ENCODE measurements around the gene SBNO2.
A peak's percentile ranks its signal among the peaks of the same experiment; 100 is the strongest.

SBNO2 gene

GRCh38 chr19:1173159-1173844, 766 bp downstream of the SBNO2 start:
- Histone ChIP-seq H3K4me2 (ENCODE audit: insufficient read depth, low read length) (peak overlapping the region; percentile 89), H3K9me3 (ENCODE audit: insufficient read depth, low read length, severe bottlenecking) (no peaks in the 10 kb centered on the region), H3K36me3 (ENCODE audit: insufficient read depth, low read length) (peaks cover 8% of the 10 kb centered on the region), H3K4me1 (ENCODE audit: insufficient read depth, low read length) (peaks cover 39% of the 10 kb centered on the region), H2AFZ (ENCODE audit: low read depth, low read length) (peak overlapping the region; percentile 61), H4K20me1 (ENCODE audit: insufficient read depth, low read length) (peaks cover 23% of the 10 kb centered on the region), H3K4me3 (ENCODE audit: low read depth in 1 of 2, low read length in 2 of 2) (peak overlapping the region; percentile 45 to 75), H3K9ac (ENCODE audit: low read depth, low read length) (peak overlapping the region; percentile 75), H3K79me2 (ENCODE audit: insufficient read depth, low read length) (peaks cover 60% of the 10 kb centered on the region), H3K27me3 (ENCODE audit: insufficient read depth, low read length, poor library complexity) (no peaks in the 10 kb centered on the region), H3K27ac (ENCODE audit: low read length) (peak overlapping the region; percentile 81)
- ATAC-seq (ENCODE audit: insufficient read depth, low read depth) = peak; percentile 39; the same call in 1 of the 3 replicates
- TF ChIP-seq CTCF (IDR thresholded peaks at IDR 0.05; ENCODE audit: borderline replicate concordance, extremely low read depth, low read length, poor library complexity, severe bottlenecking) = no peak
- no peak for TF ChIP-seq EZH2 (IDR thresholded peaks at IDR 0.05; ENCODE audit: borderline replicate concordance, low read depth, low read length, severe bottlenecking)
- peak; percentile 27 for DNase-seq

- no peak overlapping the region for H2AFZ ChIP-seq (ENCODE audit: low read depth, low read length)
- no peak for DNase-seq
These were observed 1.5 kb downstream of the SBNO2 start for GRCh38 chr19:1172353-1173158.

GRCh38 chr19:1171755-1172352, 2.2 kb downstream of the SBNO2 start:
- peak overlapping the region; percentile 75; the same call in 1 of the 2 replicates for H3K9ac ChIP-seq (ENCODE audit: low read depth, low read length)
- H3K4me1 ChIP-seq (ENCODE audit: insufficient read depth, low read length) = peaks cover 41% of the 10 kb centered on the region
- peaks cover 74% of the 10 kb centered on the region for H3K79me2 ChIP-seq (ENCODE audit: insufficient read depth, low read length)
- H3K4me2 ChIP-seq (ENCODE audit: insufficient read depth, low read length) = peak overlapping the region; percentile 89
- peak overlapping the region in 1 of 2 experiments; percentile 75; a peak in 2 of 4 replicates for H3K4me3 ChIP-seq (ENCODE audit: low read depth in 1 of 2, low read length in 2 of 2)
- peaks cover 37% of the 10 kb centered on the region for H4K20me1 ChIP-seq (ENCODE audit: insufficient read depth, low read length)
- H3K27ac ChIP-seq (ENCODE audit: low read length) = no peak overlapping the region
- DNase-seq (no peak), ATAC-seq (ENCODE audit: insufficient read depth, low read depth) (no peak)
- H3K9me3 ChIP-seq (ENCODE audit: insufficient read depth, low read length, severe bottlenecking) = no peaks in the 10 kb centered on the region
- no peak for TF ChIP-seq CTCF (IDR thresholded peaks at IDR 0.05; ENCODE audit: borderline replicate concordance, extremely low read depth, low read length, poor library complexity, severe bottlenecking)
- no peak for TF ChIP-seq EZH2 (IDR thresholded peaks at IDR 0.05; ENCODE audit: borderline replicate concordance, low read depth, low read length, severe bottlenecking)
- H3K27me3 ChIP-seq (ENCODE audit: insufficient read depth, low read length, poor library complexity) = no peaks in the 10 kb centered on the region
- H2AFZ ChIP-seq (ENCODE audit: low read depth, low read length) = no peak overlapping the region
- peaks cover 12% of the 10 kb centered on the region for H3K36me3 ChIP-seq (ENCODE audit: insufficient read depth, low read length)

More at GRCh38 chr19:1172353-1173158, 1.5 kb downstream of the SBNO2 start:
- no peaks in the 10 kb centered on the region for H3K27me3 ChIP-seq (ENCODE audit: insufficient read depth, low read length, poor library complexity)
- TF ChIP-seq CTCF (IDR thresholded peaks at IDR 0.05; ENCODE audit: borderline replicate concordance, extremely low read depth, low read length, poor library complexity, severe bottlenecking) = no peak
- TF ChIP-seq EZH2 (IDR thresholded peaks at IDR 0.05; ENCODE audit: borderline replicate concordance, low read depth, low read length, severe bottlenecking) = no peak
- no peaks in the 10 kb centered on the region for H3K9me3 ChIP-seq (ENCODE audit: insufficient read depth, low read length, severe bottlenecking)
- peaks cover 41% of the 10 kb centered on the region for H3K4me1 ChIP-seq (ENCODE audit: insufficient read depth, low read length)
- H3K36me3 ChIP-seq (ENCODE audit: insufficient read depth, low read length) = peaks cover 8% of the 10 kb centered on the region
- peak overlapping the region; percentile 81 for H3K27ac ChIP-seq (ENCODE audit: low read length)
- peaks cover 67% of the 10 kb centered on the region for H3K79me2 ChIP-seq (ENCODE audit: insufficient read depth, low read length)
- H3K4me3 ChIP-seq (ENCODE audit: low read depth in 1 of 2, low read length in 2 of 2) = peak overlapping the region; percentile 45 to 75; a peak in 3 of 4 replicates
- peak overlapping the region; percentile 75 for H3K9ac ChIP-seq (ENCODE audit: low read depth, low read length)
- ATAC-seq (ENCODE audit: insufficient read depth, low read depth) = no peak
- peaks cover 30% of the 10 kb centered on the region for H4K20me1 ChIP-seq (ENCODE audit: insufficient read depth, low read length)
- H3K4me2 ChIP-seq (ENCODE audit: insufficient read depth, low read length) = peak overlapping the region; percentile 89
